HEK293 (cell line): ENCODE results near the gene PTPN6.

Experiments used
- GFI1B ChIP-seq: fragments of 450-650 bp; formaldehyde crosslinking; IDR thresholded peaks from 2 replicates; pipeline ENCODE4 v1.5.1; 2016; ENCODE audit warnings: missing biosample characterization, missing genetic modification characterization
- GLIS1 ChIP-seq: fragments of 450-650 bp; formaldehyde crosslinking; IDR thresholded peaks from 2 replicates; pipeline ENCODE4 v1.5.1; 2016; ENCODE audit warnings: missing biosample characterization, missing genetic modification characterization
- KLF7 ChIP-seq: fragments of 450-650 bp; formaldehyde crosslinking; IDR thresholded peaks from 2 replicates; pipeline ENCODE4 v1.5.1; 2016; ENCODE audit warnings: missing biosample characterization, missing genetic modification characterization, borderline replicate concordance
- RBAK ChIP-seq: fragments of 450-650 bp; formaldehyde crosslinking; IDR thresholded peaks from 2 replicates; pipeline ENCODE4 v1.5.1; 2016; ENCODE audit warnings: missing biosample characterization, missing genetic modification characterization
- REPIN1 ChIP-seq: fragments of 450-650 bp; formaldehyde crosslinking; IDR thresholded peaks from 2 replicates; pipeline ENCODE4 v1.5.1; 2017; ENCODE audit warnings: missing biosample characterization, missing genetic modification characterization, low read depth
- ZBTB17 ChIP-seq: fragments of 450-650 bp; formaldehyde crosslinking; IDR thresholded peaks from 2 replicates; pipeline ENCODE4 v1.5.1; 2016; ENCODE audit warnings: missing biosample characterization, missing genetic modification characterization
- ZFHX2 ChIP-seq: fragments of 450-650 bp; formaldehyde crosslinking; conservative IDR thresholded peaks from 2 replicates; pipeline ENCODE4 v1.5.1; 2016; ENCODE audit warnings: missing biosample characterization, missing genetic modification characterization
- ZFP3 ChIP-seq: fragments of 450-650 bp; formaldehyde crosslinking; IDR thresholded peaks from 2 replicates; pipeline ENCODE4 v1.5.1; 2016; ENCODE audit warnings: low read depth, missing biosample characterization, missing genetic modification characterization
- ZFP37 ChIP-seq: fragments of 450-650 bp; formaldehyde crosslinking; IDR thresholded peaks from 2 replicates; pipeline ENCODE4 v1.5.1; 2016; ENCODE audit warnings: missing biosample characterization, missing genetic modification characterization
- ZNF10 ChIP-seq: fragments of 450-650 bp; formaldehyde crosslinking; IDR thresholded peaks from 2 replicates; pipeline ENCODE4 v1.5.1; 2017; ENCODE audit warnings: missing biosample characterization, missing genetic modification characterization
- ZNF133 ChIP-seq: fragments of 450-650 bp; formaldehyde crosslinking; IDR thresholded peaks from 2 replicates; pipeline ENCODE4 v1.5.1; 2016; ENCODE audit warnings: missing biosample characterization, missing genetic modification characterization
- ZNF138 ChIP-seq: fragments of 450-650 bp; formaldehyde crosslinking; IDR thresholded peaks from 2 replicates; pipeline ENCODE4 v1.5.1; 2016; ENCODE audit warnings: missing biosample characterization, missing genetic modification characterization, borderline replicate concordance
- ZNF169 ChIP-seq: fragments of 450-650 bp; formaldehyde crosslinking; IDR thresholded peaks from 2 replicates; pipeline ENCODE4 v1.5.1; 2016; ENCODE audit warnings: missing biosample characterization, missing genetic modification characterization
- ZNF214 ChIP-seq: fragments of 450-650 bp; formaldehyde crosslinking; IDR thresholded peaks from 2 replicates; pipeline ENCODE4 v1.5.1; 2017; ENCODE audit warnings: missing biosample characterization, mild to moderate bottlenecking, missing genetic modification characterization, borderline replicate concordance
- ZNF23 ChIP-seq: fragments of 450-650 bp; formaldehyde crosslinking; IDR thresholded peaks from 2 replicates; pipeline ENCODE4 v1.5.1; 2016; ENCODE audit warnings: missing biosample characterization, missing genetic modification characterization, borderline replicate concordance
- ZNF24 ChIP-seq: fragments of 450-650 bp; formaldehyde crosslinking; IDR thresholded peaks from 2 replicates; pipeline ENCODE4 v1.5.1; 2016; ENCODE audit warnings: missing biosample characterization, missing genetic modification characterization
- ZNF248 ChIP-seq: fragments of 450-650 bp; formaldehyde crosslinking; IDR thresholded peaks from 2 replicates; pipeline ENCODE4 v1.5.1; 2017; ENCODE audit warnings: missing biosample characterization, missing genetic modification characterization
- ZNF350 ChIP-seq: fragments of 450-650 bp; formaldehyde crosslinking; IDR thresholded peaks from 2 replicates; pipeline ENCODE4 v1.5.0; 2017; ENCODE audit warnings: missing biosample characterization, mild to moderate bottlenecking, missing genetic modification characterization
- ZNF366 ChIP-seq: fragments of 450-650 bp; formaldehyde crosslinking; conservative IDR thresholded peaks from 2 replicates; pipeline ENCODE4 v1.5.1; 2016; ENCODE audit warnings: missing biosample characterization, missing genetic modification characterization
- ZNF391 ChIP-seq: fragments of 450-650 bp; formaldehyde crosslinking; IDR thresholded peaks from 2 replicates; pipeline ENCODE4 v1.5.1; 2016; ENCODE audit warnings: low read depth, missing biosample characterization, missing genetic modification characterization, borderline replicate concordance
- ZNF529 ChIP-seq: fragments of 450-650 bp; formaldehyde crosslinking; IDR thresholded peaks from 2 replicates; pipeline ENCODE4 v1.5.1; 2017; ENCODE audit warnings: missing genetic modification characterization, missing biosample characterization; ENCODE audit not compliant: insufficient replicate concordance
- ZNF544 ChIP-seq: fragments of 450-650 bp; formaldehyde crosslinking; IDR thresholded peaks from 2 replicates; pipeline ENCODE4 v1.5.0; 2017; ENCODE audit warnings: missing biosample characterization, missing genetic modification characterization
- ZNF558 ChIP-seq: fragments of 450-650 bp; formaldehyde crosslinking; IDR thresholded peaks from 2 replicates; pipeline ENCODE4 v1.5.1; 2016; ENCODE audit warnings: missing biosample characterization, missing genetic modification characterization
- ZNF585B ChIP-seq: fragments of 450-650 bp; formaldehyde crosslinking; IDR thresholded peaks from 2 replicates; pipeline ENCODE4 v1.5.1; 2016; ENCODE audit warnings: missing biosample characterization, missing genetic modification characterization
- ZNF664 ChIP-seq: fragments of 450-650 bp; formaldehyde crosslinking; IDR thresholded peaks from 2 replicates; pipeline ENCODE4 v1.5.1; 2016; ENCODE audit warnings: missing biosample characterization, missing genetic modification characterization
- ZNF707 ChIP-seq: fragments of 450-650 bp; formaldehyde crosslinking; IDR thresholded peaks from 2 replicates; pipeline ENCODE4 v1.5.1; 2016; ENCODE audit warnings: missing biosample characterization, missing genetic modification characterization
- ZNF768 ChIP-seq: fragments of 450-650 bp; formaldehyde crosslinking; IDR thresholded peaks from 2 replicates; pipeline ENCODE4 v1.5.1; 2018; ENCODE audit warnings: missing biosample characterization, mild to moderate bottlenecking, missing genetic modification characterization
- ZNF792 ChIP-seq: fragments of 450-650 bp; formaldehyde crosslinking; IDR thresholded peaks from 2 replicates; pipeline ENCODE4 v1.5.1; 2016; ENCODE audit warnings: missing biosample characterization, missing genetic modification characterization
- ZXDB ChIP-seq: fragments of 450-650 bp; formaldehyde crosslinking; IDR thresholded peaks from 2 replicates; pipeline ENCODE4 v1.5.1; 2016; ENCODE audit warnings: missing biosample characterization, missing genetic modification characterization
- TF ChIP-seq, protein P1 (sequence below): fragments of 450-650 bp; formaldehyde crosslinking; IDR thresholded peaks from 2 replicates; pipeline ENCODE4 v1.5.1; 2016; ENCODE audit warnings: missing biosample characterization, missing genetic modification characterization
- TF ChIP-seq, protein P2 (sequence below): fragments of 450-650 bp; formaldehyde crosslinking; IDR thresholded peaks from 2 replicates; pipeline ENCODE4 v1.5.1; 2017; ENCODE audit warnings: missing biosample characterization, mild to moderate bottlenecking, missing genetic modification characterization, moderate library complexity
- TF ChIP-seq, protein P3 (sequence below): fragments of 450-650 bp; IDR thresholded peaks from 2 replicates; pipeline ENCODE4 v1.5.1; 2018; ENCODE audit warnings: missing biosample characterization, missing genetic modification characterization
- TF ChIP-seq, protein P4 (sequence below): IDR thresholded peaks from 2 replicates; pipeline ENCODE4 v1.6.1; 2011; ENCODE audit warnings: mild to moderate bottlenecking, low read depth, low read length, borderline replicate concordance

PTPN6 gene

DNA sequence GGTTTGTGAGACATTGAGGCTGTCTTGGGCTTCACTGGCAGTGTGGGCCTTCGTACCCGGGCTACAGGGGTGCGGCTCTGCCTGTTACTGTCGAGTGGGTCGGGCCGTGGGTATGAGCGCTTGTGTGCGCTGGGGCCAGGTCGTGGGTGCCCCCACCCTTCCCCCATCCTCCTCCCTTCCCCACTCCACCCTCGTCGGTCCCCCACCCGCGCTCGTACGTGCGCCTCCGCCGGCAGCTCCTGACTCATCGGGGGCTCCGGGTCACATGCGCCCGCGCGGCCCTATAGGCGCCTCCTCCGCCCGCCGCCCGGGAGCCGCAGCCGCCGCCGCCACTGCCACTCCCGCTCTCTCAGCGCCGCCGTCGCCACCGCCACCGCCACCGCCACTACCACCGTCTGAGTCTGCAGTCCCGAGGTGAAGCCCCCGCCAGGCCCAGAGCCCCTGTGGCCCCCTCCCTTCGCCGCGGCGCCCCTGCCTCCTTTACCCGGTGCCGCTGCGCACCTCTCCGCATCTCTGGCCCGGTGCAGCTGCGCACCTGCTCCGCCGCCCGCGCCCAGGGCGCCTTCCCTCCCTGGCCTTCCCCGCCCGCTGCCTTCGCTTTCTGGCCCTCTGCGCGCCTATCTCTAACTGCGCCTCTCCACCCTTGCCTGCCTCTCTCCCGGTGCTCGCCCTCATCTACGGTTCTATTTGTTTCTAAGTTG, 36.8 kb upstream of the PTPN6 start, which contains the start of gene ENO2 (continued):
- TF ChIP-seq, protein P1, sequence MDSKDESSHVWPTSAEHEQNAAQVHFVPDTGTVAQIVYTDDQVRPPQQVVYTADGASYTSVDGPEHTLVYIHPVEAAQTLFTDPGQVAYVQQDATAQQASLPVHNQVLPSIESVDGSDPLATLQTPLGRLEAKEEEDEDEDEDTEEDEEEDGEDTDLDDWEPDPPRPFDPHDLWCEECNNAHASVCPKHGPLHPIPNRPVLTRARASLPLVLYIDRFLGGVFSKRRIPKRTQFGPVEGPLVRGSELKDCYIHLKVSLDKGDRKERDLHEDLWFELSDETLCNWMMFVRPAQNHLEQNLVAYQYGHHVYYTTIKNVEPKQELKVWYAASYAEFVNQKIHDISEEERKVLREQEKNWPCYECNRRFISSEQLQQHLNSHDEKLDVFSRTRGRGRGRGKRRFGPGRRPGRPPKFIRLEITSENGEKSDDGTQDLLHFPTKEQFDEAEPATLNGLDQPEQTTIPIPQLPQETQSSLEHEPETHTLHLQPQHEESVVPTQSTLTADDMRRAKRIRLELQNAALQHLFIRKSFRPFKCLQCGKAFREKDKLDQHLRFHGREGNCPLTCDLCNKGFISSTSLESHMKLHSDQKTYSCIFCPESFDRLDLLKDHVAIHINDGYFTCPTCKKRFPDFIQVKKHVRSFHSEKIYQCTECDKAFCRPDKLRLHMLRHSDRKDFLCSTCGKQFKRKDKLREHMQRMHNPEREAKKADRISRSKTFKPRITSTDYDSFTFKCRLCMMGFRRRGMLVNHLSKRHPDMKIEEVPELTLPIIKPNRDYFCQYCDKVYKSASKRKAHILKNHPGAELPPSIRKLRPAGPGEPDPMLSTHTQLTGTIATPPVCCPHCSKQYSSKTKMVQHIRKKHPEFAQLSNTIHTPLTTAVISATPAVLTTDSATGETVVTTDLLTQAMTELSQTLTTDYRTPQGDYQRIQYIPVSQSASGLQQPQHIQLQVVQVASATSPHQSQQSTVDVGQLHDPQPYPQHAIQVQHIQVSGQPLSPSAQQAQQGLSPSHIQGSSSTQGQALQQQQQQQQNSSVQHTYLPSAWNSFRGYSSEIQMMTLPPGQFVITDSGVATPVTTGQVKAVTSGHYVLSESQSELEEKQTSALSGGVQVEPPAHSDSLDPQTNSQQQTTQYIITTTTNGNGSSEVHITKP, result no peak; the same call in 1 of the 2 replicates
- TF ChIP-seq ZNF350 (no peak), ZNF23 (tag by site-specific recombination) (no peak), ZNF544 (no peak), ZFHX2 (peak; percentile 97), ZFP3 (tag by site-specific recombination) (no peak), ZNF664 (tag by site-specific recombination) (no peak), ZNF768 (tag by site-specific recombination) (no peak), GFI1B (tag by site-specific recombination) (no peak), ZNF138 (tag by site-specific recombination) (no peak), KLF7 (tag by site-specific recombination) (no peak), ZNF169 (tag by site-specific recombination) (no peak), ZNF558 (tag by site-specific recombination) (no peak), ZNF248 (tag by site-specific recombination) (no peak), ZNF214 (tag by site-specific recombination) (no peak), ZNF792 (tag by site-specific recombination) (no peak), ZBTB17 (tag by site-specific recombination) (no peak), ZNF366 (tag by site-specific recombination) (no peak; the same call in 1 of the 2 replicates), RBAK (tag by site-specific recombination) (no peak), ZNF529 (tag by site-specific recombination) (no peak), ZXDB (peak; percentile 54; the same call in 1 of the 2 replicates), GLIS1 (tag by site-specific recombination) (peak; percentile 32; the same call in 1 of the 2 replicates), ZFP37 (tag by site-specific recombination) (0 out of 2 replicates have a peak, but pooled peaks have one; percentile 48), ZNF10 (tag by site-specific recombination) (0 out of 2 replicates have a peak, but pooled peaks have one; percentile 35), ZNF24 (tag by site-specific recombination) (peak; percentile 37; the same call in 1 of the 2 replicates), ZNF391 (0 out of 2 replicates have a peak, but pooled peaks have one; percentile 42), ZNF133 (tag by site-specific recombination) (no peak), ZNF707 (tag by site-specific recombination) (no peak), ZNF585B (tag by site-specific recombination) (no peak), REPIN1 (no peak)
- TF ChIP-seq, protein P2, sequence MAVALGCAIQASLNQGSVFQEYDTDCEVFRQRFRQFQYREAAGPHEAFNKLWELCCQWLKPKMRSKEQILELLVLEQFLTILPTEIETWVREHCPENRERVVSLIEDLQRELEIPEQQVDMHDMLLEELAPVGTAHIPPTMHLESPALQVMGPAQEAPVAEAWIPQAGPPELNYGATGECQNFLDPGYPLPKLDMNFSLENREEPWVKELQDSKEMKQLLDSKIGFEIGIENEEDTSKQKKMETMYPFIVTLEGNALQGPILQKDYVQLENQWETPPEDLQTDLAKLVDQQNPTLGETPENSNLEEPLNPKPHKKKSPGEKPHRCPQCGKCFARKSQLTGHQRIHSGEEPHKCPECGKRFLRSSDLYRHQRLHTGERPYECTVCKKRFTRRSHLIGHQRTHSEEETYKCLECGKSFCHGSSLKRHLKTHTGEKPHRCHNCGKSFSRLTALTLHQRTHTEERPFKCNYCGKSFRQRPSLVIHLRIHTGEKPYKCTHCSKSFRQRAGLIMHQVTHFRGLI (tag by site-specific recombination), result no peak
- TF ChIP-seq, protein P3, sequence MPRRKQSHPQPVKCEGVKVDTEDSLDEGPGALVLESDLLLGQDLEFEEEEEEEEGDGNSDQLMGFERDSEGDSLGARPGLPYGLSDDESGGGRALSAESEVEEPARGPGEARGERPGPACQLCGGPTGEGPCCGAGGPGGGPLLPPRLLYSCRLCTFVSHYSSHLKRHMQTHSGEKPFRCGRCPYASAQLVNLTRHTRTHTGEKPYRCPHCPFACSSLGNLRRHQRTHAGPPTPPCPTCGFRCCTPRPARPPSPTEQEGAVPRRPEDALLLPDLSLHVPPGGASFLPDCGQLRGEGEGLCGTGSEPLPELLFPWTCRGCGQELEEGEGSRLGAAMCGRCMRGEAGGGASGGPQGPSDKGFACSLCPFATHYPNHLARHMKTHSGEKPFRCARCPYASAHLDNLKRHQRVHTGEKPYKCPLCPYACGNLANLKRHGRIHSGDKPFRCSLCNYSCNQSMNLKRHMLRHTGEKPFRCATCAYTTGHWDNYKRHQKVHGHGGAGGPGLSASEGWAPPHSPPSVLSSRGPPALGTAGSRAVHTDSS (tag by site-specific recombination), result no peak
- TF ChIP-seq, protein P4, sequence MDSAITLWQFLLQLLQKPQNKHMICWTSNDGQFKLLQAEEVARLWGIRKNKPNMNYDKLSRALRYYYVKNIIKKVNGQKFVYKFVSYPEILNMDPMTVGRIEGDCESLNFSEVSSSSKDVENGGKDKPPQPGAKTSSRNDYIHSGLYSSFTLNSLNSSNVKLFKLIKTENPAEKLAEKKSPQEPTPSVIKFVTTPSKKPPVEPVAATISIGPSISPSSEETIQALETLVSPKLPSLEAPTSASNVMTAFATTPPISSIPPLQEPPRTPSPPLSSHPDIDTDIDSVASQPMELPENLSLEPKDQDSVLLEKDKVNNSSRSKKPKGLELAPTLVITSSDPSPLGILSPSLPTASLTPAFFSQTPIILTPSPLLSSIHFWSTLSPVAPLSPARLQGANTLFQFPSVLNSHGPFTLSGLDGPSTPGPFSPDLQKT, result no peak
